HepG2 (cell line): Measurements from ENCODE around the gene PSMB1. TPM values are rescaled to one million over a fixed set of nuclear protein-coding genes. Genes with fewer than 3 reads are reported as not detected.
"Not testable (repeated sequence)": the region's sequence is repeated elsewhere in the genome, so short reads cannot be mapped to it uniquely, and the experiment has no call there.

Experiments used
- ATAC-seq: fragments of 200-7000 bp; cut with Tn5 transposase; 3 replicates; pipeline ENCODE4 v1.9.1; 2020; ENCODE audit warnings: mild to moderate bottlenecking, moderate library complexity
- BruUV-seq: library from RNA; stranded (reverse); fragments of 400-500 nt; replicated peaks from 2 replicates; lab custom pipeline; 2021; lab: Mats Ljungman, UMichigan
- CTCF ChIA-PET: fragments of 300-600 bp; formaldehyde crosslinking; extraction: SDS; loops from one replicate; lab custom pipeline; 2021; ENCODE audit warnings: low total read pairs, inconsistent platforms, low intra/inter-chr PET ratio; lab: Yijun Ruan, JAX
- POLR2A ChIA-PET: fragments of 350-600 bp; sonication (Branson Sonifier 250); formaldehyde crosslinking; loops from one replicate; lab custom pipeline; 2020; ENCODE audit warnings: antibody characterized with exemption, inconsistent platforms; lab: Yijun Ruan, JAX
- DNase-seq: peaks from one replicate; pipeline ENCODE4 v3.0.0-alpha.2; 2015; ENCODE audit warnings: low spot score
- FAIRE-seq: peaks from 3 replicates; lab custom pipeline; 2011; peaks lifted over from hg19 to GRCh38; lab: Jason Lieb, UNC
- H2AFZ ChIP-seq: one replicate; pipeline ENCODE4 v1.6.1; 2011; ENCODE audit warnings: low read length, inconsistent platforms
- H3K27ac ChIP-seq: fragments of 300-600 bp; 3 replicates; pipeline ENCODE4 v1.8.0; 2011; ENCODE audit warnings: mixed run types, mild to moderate bottlenecking, mixed read lengths, low read length, inconsistent platforms; ENCODE audit not compliant: insufficient read depth; ENCODE audit errors: extremely low read length
- H3K27me3 ChIP-seq, 2 experiments: fragments of 200-600 bp in 1 of 2; 2 replicates in 1 of 2; 3 replicates in 1 of 2; pipeline versions ENCODE4 v1.6.0 to v1.8.0; 2011; ENCODE audit warnings: low read length in 2 of 2, mild to moderate bottlenecking in 2 of 2, moderate library complexity in 2 of 2, inconsistent platforms in 1 of 2; ENCODE audit not compliant: insufficient read depth in 2 of 2, control insufficient read depth in 1 of 2
- H3K36me3 ChIP-seq, 2 experiments: fragments of 200-600 bp in 1 of 2; replicated peaks in 1 of 2; 2 replicates in 1 of 2; 3 replicates in 1 of 2; pipeline versions ENCODE4 v1.5.1 to v1.8.0; 2011; ENCODE audit warnings: low read length in 2 of 2, inconsistent platforms in 1 of 2; ENCODE audit not compliant: insufficient read depth in 2 of 2, control insufficient read depth in 1 of 2
- H3K4me1 ChIP-seq: 2 replicates; pipeline ENCODE4 v1.5.1; 2012; ENCODE audit warnings: low read length, inconsistent platforms; ENCODE audit not compliant: insufficient read depth
- H3K4me2 ChIP-seq: 2 replicates; pipeline ENCODE4 v1.6.0; 2011; ENCODE audit warnings: low read depth, low read length, inconsistent platforms
- H3K4me3 ChIP-seq, 3 experiments: fragments of 200-600 bp in 1 of 3; sonication (generic), shearing (Covaris generic) in 1 of 3; replicated peaks in 1 of 3; 2 replicates each; pipeline ENCODE4 v1.5.1; 2011 to 2016; ENCODE audit warnings: low read length in 3 of 3, inconsistent platforms in 2 of 3, low read depth in 2 of 3, mild to moderate bottlenecking in 2 of 3, control low read depth in 1 of 3, mixed read lengths in 1 of 3; ENCODE audit not compliant: insufficient read depth in 1 of 3
- H3K79me2 ChIP-seq: one replicate; pipeline ENCODE4 v1.6.1; 2011; ENCODE audit warnings: low read length, inconsistent platforms; ENCODE audit not compliant: insufficient read depth
- H3K9ac ChIP-seq: 2 replicates; pipeline ENCODE4 v1.6.0; 2011; ENCODE audit warnings: mild to moderate bottlenecking, low read depth, low read length, inconsistent platforms; ENCODE audit not compliant: insufficient read depth
- H3K9me3 ChIP-seq: 2 replicates; pipeline ENCODE4 v1.5.1; 2012; ENCODE audit warnings: mild to moderate bottlenecking, low read length
- H4K20me1 ChIP-seq: 2 replicates; pipeline ENCODE4 v1.6.0; 2011; ENCODE audit warnings: inconsistent platforms, mild to moderate bottlenecking, low read length, moderate library complexity; ENCODE audit not compliant: insufficient read depth
- MNT ChIP-seq: fragments of 450-650 bp; IDR thresholded peaks from 2 replicates; pipeline ENCODE4 v1.6.1; 2016
- WGBS: methylation state at CpG from one replicate; pipeline ENCODE4 v1.1.6; 2017; ENCODE audit warnings: low lambda C conversion rate; 5-methylcytosine and 5-hydroxymethylcytosine counted together
- in situ Hi-C: cut with HindIII; loops from 2 replicates; pipeline ENCODE4 v1.10.0; 2017; ENCODE audit warnings: low pct_unique_long_range_greater_than_20kb; ENCODE audit not compliant: extremely low pct_ligation_motif_present
- intact Hi-C: fragments of 100-400 bp; cut with micrococcal nuclease; formaldehyde crosslinking; loops from one replicate; pipeline ENCODE4 v1.10.0; 2022; ENCODE audit not compliant: unreplicated experiment
- polyA plus RNA-seq, 8 experiments: library from polyadenylated mRNA; depleted of rRNA in 3 of 8; stranded (reverse) in 7 of 8; unstranded in 1 of 8; fragments of >200 nt; fragmentation: Illumina TruSeq in 4 of 8; extraction: Trizol in 4 of 8; gene quantifications; 2 replicates each; pipeline versions ENCODE4 v1.2.1 to v1.2.3, GENCODE V29; 2011 to 2016; ENCODE audit warnings: low read depth in 4 of 8, missing spikeins in 1 of 8, mixed read lengths in 1 of 8; ENCODE audit not compliant: insufficient read depth in 1 of 8
- total RNA-seq, 5 experiments: library from RNA; depleted of rRNA; stranded (reverse); fragments of >200 nt; fragmentation: Illumina TruSeq; extraction: Trizol; gene quantifications; 2 replicates each; pipeline ENCODE4 v1.2.3, GENCODE V29; 2016; ENCODE audit warnings: low read depth in 1 of 5

PSMB1 gene
- total and polyA plus RNA-seq, 2 of the 13 experiments (the other 11 are each of a cell fraction or from before 2014, with no cell fraction given), result 528 to 592 TPM

- ATAC-seq, intact Hi-C loops, FAIRE-seq, H3K27me3 ChIP-seq, H3K9ac ChIP-seq, H2AFZ ChIP-seq, H3K4me3 ChIP-seq, H3K9me3 ChIP-seq, H3K4me2 ChIP-seq, POLR2A ChIA-PET, H3K4me1 ChIP-seq, H3K36me3 ChIP-seq, H3K79me2 ChIP-seq, in situ Hi-C loops, H3K27ac ChIP-seq, BruUV-seq, H4K20me1 ChIP-seq, CTCF ChIA-PET, DNase-seq: not testable (repeated sequence)
- WGBS, result 45% methylated on average over 5 of the region's 5 CpGs
- peak; percentile 100 for TF ChIP-seq MNT
Measured at GRCh38 chr6:170508892-170509722, 44.0 kb downstream of the PSMB1 start.

DNA sequence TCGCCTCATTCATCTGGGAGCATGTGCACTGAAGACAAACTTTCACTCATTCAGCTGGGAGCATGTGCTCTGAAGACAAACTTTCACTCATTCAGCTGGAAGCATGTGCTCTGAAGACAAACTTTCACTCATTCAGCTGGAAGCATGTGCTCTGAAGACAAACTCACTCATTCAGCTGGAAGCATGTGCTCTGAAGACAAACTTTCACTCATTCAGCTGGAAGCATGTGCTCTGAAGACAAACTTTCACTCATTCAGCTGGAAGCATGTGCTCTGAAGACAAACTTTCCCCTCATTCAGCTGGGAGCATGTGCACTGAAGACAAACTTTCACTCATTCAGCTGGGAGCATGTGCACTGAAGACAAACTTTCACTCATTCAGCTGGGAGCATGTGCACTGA, 44.8 kb downstream of the PSMB1 start:
- H3K9me3 ChIP-seq, CTCF ChIA-PET, H3K4me3 ChIP-seq, H3K79me2 ChIP-seq, H3K4me1 ChIP-seq, POLR2A ChIA-PET, BruUV-seq, H3K4me2 ChIP-seq, DNase-seq, FAIRE-seq, ATAC-seq, H3K27ac ChIP-seq, intact Hi-C loops, H2AFZ ChIP-seq, in situ Hi-C loops, H4K20me1 ChIP-seq, H3K36me3 ChIP-seq, H3K9ac ChIP-seq, H3K27me3 ChIP-seq: not testable (repeated sequence)
- no CpG with 5 or more reads among the region's 1 CpG for WGBS
- TF ChIP-seq MNT, result peak; percentile 99
